Inflammatory macrophage treated with lipopolysaccharide for 1 hour (primary cell): ENCODE results near the gene COL24A1.
A peak's percentile ranks its signal among the peaks of the same experiment; 100 is the strongest.
"Not testable (repeated sequence)": the region's sequence is repeated elsewhere in the genome, so short reads cannot be mapped to it uniquely, and the experiment has no call there.

ENCODE experiments used
- DNase-seq, 2 donors: peaks; one replicate each; pipeline ENCODE4 v3.0.0-alpha.2; 2020 to 2022

The COL24A1 gene

DNA sequence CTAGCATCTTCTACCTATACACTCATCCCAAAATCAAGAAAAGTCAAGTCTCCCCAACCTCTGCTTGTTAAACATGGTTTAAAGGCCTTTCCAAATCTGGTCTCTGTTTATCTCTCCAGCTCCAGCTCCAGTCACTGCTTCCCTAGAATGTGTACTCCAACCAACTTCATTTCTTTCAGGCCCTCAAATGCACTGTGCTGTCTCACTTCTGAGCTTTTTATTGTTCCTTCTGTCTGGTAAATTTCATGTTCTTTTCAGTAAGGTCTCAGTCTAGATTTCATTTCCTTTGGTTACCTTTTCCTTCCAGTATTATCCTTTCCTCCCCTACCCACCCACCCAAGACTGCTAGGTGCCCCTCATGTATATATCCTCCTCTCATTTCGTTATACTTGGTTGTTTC, 3.7 kb downstream of the COL24A1 start:
- DNase-seq: no peak

DNA sequence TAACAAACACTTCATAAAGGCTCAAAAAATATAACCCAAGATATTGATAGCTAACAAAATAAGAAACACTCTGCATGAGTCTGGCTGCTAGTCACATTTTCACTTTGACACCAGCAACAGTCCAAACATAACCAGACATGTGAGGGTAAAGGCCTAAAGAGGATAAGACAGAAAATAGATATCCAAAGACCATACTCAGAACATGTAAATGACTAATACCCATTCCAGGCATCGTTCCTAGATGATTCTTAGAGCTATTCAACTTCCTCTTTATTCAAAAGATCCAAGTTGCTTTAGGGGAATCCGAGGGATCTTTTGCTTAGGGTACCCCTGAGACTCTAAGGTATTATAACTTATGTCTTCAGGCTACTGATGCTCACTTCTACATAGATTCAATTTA, 5.1 kb downstream of the COL24A1 start:
- no peak for DNase-seq

DNA sequence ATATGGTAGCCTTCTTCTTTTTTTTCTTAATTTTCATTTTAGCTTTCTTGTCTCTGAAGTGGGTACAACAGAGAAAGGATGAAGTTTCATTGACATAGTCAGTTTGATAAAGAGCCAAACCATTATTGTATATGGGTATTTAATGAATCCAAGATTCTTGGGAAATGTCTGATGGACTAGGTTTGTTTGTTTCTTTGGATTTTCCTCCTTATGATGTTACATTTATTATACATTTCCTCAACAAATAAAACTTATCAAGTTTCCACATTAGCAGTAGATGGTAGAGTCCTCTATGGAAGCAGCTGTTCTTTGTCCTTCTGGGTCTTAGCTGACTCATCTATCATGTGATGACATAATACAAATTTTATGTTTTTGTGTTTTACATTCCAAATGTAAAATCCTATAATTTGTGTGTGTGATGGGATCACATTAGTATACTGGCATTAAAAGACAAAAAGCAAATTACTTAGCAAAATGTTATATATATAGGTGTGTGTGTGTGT, 6.0 kb downstream of the COL24A1 start:
- DNase-seq: no peak

DNA sequence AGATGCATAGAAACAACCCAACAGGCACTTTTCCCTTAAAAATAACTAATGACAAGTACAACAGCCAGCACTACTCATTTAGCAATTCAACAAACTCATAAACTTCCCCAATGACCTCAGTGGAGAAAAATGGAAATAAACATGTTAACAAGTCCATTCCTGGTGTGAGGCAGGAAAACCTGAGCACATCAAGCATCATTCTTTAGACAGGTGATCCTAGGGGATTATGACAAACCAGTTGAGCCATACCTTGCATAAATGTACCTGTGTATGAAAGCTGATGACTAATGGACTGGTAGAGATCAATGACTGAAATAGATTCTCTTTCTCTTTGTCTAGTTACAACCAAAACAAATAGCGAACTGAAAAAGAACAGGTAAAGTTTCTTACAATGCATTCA, 7.0 kb downstream of the COL24A1 start:
- DNase-seq: no peak

DNA sequence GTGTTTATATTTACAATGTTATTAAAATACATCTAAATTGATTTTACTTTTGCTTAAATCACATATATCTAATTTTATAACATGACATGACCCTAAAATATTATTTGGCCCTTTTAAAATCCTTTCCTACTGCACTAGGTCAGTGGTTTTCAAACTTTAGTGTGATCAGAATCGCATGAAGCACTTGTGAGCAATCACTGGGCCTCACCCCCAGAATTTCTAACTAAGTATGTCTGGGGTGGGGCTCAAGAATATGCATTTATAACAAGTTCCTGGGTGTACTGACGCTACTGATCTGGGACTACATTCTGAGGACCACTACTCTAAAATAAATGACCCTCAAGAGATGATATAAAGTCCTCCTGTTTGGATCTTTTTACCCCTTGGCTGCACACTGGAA, 8.8 kb downstream of the COL24A1 start:
- DNase-seq: no peak

DNA sequence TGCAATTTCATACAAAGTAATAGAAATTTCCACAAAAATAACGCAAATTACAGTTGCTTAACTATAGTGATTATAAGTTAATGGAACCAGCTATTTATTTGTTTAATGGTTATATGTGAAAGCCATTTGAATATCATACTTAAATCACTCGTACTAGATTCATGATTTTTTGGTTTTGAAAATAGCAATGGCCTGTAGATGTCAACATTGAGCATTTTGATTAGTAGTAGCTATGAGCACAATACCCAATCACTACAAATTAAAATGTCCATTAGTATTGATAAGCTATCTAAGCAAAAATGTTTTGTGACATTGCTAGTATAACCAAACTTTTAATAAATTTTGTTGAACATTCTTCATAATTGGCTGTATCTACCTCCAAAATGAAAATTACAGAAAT, 10.0 kb downstream of the COL24A1 start:
- DNase-seq: no peak

DNA sequence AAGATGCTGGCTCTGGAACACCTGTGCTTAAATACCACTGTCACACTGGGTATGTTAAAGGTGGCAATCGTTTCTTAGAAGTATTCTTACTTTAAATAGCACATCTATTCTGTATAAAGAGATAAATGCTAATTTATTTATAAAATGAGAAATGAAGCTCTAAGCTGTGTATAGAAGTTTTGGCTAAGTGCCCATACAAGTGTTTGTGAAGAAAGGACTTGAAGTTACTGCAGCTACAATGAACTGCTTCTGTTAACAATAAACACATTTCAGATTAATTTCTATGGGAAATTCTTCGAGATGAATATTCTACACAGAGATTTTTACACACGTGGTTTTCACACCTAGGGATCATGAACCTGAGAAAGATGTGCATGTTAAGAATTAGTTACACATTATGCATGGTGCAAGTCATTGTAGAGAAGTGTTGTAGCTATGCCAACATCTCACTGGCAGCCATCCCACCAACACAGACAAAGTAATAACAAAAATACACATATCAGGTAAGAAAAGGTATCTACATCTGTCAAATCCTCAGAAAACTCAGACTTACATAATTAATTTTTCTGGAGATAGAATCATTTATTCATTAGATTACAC, 16.2 kb downstream of the COL24A1 start:
- no peak for DNase-seq

DNA sequence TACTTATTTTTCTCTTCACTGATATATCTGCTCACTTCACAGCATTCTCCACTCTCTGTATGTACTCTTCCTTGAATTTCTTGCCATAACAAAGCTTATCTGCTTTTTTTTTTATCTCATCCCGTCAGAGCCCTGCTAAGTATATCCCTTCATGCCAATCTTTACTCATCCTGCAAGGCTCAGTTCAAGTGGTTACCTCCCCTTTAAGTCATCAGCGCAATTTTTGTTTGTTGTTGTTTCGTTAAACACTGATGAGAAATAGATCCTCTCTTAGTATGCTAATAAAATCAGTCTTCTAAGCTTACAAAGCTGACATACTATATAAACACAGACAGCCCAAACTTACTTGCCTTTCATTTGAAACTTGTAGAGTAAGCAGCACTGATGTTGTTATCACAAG, 17.8 kb downstream of the COL24A1 start:
- DNase-seq: no peak

DNA sequence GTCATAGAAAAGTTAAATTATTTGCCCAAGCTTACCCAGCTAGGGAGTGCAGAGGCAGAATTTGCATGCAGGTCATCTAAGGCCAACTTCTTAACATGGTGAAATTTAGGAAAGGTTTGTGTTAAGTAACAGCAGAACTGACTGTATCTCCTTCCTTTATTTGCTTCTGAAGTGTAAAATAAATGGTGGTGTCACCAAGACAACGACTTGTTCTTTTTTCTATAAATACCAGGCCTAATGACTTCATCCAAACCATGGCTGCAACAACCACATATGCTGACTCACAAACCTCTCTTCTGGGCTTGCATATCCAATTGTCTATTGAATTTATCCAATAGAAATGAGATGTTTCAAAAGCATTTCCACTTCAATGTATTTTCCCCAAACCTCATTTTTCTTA, 19.1 kb downstream of the COL24A1 start:
- DNase-seq: peak; percentile 88 to 99

DNA sequence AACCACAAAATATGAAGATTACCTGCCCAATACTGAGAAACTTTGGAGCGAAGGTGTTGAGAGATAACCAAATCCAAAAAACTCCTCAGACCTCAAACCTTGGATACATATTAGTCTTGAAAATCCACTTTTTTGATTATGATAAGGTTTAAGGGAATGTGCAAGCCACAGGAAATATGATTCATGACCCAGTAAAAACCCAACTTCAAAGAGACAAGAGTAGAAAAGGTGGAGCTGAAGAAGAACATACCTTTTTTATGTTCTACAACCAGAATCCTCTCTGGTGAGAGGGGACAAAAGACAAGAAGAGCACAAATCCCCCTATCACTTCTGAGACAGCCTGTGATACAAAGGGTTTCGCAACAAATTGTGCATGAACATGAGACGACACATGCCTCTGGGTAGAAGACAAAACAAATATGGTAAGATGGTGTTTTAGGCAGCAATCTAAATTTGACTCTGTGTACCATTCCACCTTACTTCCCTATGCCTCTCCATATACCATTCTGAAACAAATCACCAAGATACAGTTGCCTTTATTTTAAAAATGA, 37.3 kb downstream of the COL24A1 start:
- DNase-seq: no peak

DNA sequence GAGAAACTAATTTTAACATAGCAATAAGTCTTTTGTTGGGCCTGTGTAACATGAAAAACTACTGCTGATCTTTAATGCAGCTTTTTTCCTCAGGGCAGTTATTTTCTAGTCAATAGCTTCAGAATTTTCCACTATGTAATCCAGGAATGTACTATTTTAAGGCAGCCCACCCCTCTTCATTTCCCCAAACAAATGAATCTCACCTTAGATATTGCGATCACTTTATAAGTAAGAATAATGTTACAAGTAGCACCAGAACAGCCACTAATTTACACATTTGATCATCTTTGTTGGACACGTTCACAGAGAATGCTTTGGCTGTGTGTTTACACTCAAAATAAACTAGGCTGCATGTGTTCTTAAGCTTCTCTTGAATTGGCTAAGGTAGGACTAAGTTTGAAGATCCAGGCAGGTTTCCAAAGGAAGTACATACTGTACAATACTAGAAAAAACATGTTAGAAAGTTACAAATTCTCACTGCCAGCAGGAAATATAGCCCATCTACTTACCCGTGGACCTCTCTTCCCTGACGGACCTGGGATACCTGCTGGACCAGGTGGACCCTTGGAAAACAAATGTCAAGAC, 41.7 kb downstream of the COL24A1 start:
- no peak for DNase-seq

DNA sequence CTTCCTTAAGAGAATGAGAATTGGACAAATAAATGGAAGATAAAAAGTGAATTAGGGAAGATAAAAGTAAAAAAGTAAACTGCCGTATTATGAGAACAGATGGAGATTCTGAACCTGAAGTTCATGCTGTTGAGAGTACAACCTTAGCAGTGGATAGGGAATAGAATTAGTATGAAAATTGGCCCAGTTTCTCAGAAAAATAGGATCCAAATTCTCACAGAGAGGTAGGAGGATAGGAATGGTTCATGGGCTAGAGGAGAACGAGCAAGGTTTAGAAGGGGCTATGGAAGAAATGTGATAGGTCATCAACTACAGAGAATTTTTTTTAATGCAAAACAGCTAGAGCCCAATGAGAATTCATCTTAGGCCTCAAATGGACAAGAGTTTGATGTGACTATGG, 42.3 kb downstream of the COL24A1 start:
- DNase-seq: no peak

DNA sequence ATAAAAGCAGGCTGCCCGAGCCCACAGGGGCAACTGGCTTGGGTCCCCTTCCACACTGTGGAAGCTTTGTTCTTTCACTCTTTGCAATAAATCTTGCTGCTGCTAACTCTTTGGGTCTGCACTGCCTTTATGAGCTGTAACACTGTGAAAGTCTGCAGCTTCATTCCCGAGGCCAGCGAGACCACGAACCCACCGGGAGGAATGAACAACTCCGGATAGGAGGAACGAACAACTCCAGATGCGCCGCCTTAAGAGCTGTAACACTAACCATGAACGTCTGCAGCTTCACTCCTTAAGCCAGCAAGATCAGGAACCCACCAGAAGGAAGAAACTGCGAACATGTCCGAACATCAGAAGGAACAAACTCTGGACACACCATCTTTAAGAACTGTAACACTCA, 45.0 kb downstream of the COL24A1 start:
- not testable (repeated sequence) for DNase-seq

DNA sequence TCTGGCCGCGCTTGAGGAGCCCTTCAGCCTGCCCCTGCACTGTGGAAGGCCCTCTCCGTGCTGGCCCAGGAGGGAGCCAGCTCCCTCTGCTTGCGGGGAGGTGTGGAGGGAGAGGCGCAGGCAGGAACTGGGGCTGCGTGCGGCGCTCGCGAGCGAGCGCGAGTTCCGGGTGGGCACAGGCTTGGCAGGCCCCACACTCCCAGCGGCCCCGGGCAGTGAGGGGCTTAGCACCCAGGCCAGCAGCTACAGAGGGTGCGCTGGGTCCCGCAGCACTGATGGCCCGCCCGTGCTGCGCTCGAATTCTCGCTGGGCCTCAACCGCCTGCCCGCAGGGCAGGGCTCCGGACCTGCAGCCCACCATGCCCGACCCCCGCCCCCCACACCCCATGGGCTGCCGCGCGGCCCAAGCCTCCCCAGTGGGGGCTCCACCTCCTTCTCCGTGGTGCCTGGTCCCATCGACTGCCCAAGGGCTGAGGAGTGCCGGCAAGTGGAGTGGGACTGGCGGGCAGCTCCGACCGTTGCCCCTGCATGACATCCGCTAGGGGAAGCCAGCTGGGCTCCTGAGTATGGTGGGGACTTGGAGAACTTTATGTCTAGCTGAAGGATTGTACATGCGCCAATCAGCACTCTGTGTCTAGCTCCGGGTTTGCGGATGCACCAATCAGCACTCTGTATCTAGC, 46.0 kb downstream of the COL24A1 start:
- no peak for DNase-seq

DNA sequence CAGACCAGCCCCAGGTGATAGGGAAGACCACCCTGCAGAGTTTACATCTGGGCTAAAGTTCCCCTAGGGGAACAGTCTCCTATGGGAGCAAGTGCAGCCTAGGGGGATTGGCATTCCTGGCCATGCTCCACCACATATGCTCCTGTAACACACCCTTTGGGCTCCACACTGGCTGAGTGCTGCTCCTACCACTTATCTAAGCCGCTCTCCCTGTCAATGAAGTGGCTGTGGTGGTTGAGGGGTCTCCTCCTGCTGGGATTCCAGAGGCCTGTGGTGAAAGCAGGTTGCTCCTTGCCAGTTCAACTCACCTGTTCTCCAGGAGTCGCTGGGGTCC, 51.1 kb downstream of the COL24A1 start:
- no peak for DNase-seq

DNA sequence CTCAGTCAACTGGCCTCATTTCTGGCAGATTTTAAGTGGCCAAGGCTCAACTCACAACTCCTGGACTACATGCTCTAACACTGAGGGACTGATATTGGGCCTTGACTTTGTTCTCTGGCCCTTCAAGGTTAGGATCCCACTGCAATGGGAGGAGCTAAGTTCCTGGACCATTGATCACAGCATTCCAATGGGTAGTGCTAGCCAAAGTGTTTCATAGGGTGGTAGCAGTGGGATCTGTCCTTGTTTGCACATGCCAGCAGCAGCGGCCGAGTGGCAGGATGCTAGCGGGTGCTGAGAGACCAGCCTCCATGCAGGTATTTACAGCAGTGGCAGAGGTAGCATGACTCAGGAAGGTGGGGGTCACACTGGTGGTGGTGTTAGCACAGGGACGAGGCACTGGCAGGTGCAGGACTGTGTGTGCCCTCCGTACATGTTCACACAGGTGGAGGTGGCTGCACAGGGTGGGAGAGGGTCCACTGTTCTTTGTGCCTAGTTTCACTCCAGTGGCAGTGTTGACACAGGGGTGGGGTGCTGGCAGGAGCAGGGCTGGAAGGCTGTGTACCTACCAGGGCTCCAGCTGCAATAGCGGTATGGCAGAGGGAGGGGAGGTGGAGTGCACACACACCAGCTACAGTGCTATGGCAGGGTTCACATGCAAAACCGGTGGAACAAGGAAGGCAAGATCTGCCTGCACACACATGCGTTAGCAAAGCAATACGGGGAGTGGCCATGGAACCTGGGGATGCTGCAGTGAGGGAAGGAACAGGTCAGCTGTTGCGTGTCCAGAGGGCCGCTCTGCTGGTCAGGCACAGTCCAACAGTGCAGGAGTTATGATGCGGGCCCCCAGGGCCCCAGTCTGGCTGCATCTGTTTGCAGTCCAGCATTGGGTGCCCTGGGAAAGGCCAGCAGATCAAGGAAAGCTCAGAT, 51.7 kb downstream of the COL24A1 start:
- no peak for DNase-seq

DNA sequence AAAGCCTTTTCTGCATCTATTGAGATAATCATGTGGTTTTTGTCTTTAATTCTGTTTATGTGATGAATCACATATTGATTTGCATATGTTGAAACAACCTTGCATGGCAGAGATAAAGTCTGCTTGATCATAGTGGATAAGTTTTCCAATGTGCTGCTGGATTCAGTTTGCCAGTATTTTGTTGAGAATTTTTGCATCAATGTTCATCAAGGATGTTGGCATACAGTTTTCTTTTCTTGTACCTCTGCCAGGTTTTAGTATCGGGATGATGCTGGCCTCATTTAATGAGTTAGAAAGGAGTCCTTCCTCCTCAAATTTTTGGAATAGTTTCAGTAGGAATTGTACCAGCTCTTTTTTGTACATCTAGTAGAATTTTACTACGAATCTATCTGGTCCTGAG, 55.0 kb downstream of the COL24A1 start:
- DNase-seq: no peak

DNA sequence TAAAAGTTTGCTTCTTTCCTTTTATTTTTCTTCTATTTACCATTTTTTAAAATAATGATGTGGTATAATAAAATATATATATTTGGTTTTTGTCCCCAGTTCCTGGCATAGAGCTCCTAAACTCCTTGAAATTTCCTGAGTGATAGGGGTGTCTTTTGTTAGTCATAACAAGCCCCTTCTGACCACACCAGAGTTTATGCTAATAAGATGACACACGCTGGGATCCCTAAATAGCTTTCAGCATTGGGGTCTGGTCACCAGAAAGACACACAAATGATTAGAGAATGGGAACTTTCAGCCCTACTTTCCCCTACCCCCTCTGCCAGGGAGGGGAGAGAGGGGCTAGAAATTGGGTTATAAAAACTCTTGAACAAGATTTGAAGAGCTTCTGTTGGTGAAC, 56.2 kb downstream of the COL24A1 start:
- no peak for DNase-seq

DNA sequence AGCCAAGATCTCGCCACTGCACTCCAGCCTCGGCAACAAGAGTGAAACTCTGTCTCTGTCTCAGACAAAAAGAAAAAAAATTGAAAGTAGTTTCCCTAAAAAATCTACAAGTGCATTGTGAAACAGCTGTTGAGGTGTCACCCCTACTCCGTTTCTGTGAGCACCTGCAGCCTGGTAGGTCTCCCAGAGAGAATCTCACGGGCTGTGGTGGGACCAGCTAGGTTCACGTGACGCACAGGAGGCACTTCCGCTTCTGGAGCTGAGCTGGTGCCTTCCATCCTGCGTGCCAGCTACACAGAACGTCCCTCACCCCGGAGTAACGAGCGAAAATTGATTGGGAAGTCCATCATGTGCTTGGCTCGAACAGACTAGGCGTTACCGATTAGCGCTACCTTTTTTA, 66.8 kb downstream of the COL24A1 start:
- DNase-seq: no peak

DNA sequence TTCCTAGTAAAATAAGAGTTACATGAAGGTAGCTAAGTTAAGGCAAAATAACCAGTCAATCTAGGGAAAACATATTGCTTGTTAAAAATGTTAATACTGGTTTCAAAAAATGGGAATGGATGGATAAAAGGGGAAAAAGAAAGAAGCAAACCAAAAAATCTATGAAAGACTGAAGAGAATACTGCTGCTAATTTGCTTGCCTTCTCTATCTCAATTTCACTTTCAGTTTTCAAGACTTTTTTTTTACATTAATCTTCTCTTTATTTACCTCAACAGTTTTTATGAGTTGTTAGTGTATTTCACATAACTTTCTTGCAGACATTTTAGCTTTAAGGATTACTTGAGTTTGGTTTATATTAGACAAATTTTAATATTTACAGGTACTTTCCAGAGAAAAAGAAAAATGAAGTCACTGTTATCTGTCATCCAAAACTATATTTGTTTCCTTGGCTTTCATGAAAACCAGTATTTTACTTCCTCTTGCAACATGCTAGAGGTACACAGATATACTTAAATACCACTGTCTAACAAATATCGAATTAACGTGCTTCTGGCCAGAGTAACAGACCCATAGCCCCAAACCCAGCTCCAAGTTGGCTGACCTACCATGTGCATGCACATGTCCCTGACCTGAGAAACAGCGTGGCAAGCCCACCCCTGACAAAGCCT, 70.7 kb downstream of the COL24A1 start:
- peak in 1 of 2 donors; percentile 8 for DNase-seq

DNA sequence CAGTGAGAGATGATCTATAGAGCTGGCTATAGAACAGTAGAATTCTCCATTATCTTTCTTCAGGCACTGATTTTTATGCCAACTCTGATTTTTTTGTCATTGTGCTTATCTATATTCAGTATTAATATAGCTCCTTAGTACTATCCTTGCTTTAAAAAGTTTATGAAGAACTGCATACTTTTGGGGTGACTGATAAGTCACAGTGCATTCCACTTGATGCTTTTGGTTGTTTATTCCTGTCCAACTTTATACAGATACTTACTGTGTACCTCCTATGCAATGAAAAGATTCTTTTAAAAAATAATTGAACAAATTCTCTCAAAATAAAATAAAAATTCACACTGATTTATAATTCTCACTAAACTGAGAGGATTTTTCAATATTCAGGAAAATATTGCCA, 71.6 kb downstream of the COL24A1 start:
- no peak for DNase-seq

DNA sequence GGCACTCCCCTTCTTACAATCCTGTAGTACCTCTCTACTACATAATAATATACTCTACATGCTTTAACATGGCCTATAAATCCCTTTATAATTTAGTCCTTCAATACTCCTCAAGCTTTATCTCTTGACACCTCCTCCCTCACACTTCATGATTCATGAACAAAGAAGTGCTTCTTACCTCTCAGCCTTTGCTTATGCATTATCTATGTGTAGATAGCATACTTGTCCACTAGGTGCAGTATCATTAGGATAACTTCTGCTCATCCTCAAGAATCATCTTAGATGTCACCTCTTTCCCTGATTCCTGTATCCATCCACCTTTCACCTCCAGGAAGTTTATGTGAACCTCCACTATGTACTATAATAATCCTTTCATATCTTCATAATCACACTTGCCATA, 74.4 kb downstream of the COL24A1 start:
- no peak for DNase-seq

DNA sequence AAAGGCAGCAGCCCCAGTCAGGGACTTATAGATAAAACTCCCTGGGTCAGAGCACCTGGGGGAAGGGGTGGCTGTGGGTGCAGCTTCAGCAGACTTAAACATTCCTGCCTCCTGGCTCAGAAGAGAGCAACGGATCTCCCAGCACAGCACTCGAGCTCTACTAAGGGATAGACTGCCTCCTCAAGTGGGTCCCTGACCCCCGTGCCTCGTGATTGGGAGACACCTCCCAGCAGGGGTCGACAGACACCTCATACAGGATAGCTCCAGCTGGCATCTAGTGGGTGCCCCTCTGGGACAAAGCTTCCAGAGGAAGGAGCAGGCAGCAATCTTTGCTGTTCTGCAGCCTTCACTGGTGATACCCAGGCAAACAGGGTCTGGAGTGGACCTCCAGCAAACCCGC, 84.1 kb downstream of the COL24A1 start:
- not testable (repeated sequence) for DNase-seq
